PFSK-1 (cell line): ENCODE results near the gene DCUN1D3.

ENCODE experiments used
- FOXP2 ChIP-seq: optimal IDR thresholded peaks from 2 replicates; pipeline ENCODE3; 2011; ENCODE audit warnings: borderline replicate concordance, control low read depth, inconsistent platforms; ENCODE audit not compliant: insufficient read depth; ENCODE audit errors: extremely low read length, extremely low read depth
- POLR2AphosphoS5 ChIP-seq: IDR thresholded peaks from 2 replicates; pipeline ENCODE4 v1.6.1; 2012; ENCODE audit warnings: low read depth, mild to moderate bottlenecking, control low read depth, low read length, moderate library complexity
- SIN3A ChIP-seq: IDR thresholded peaks from 2 replicates; pipeline ENCODE4 v1.6.1; 2012; ENCODE audit warnings: mild to moderate bottlenecking, low read length, moderate library complexity, borderline replicate concordance; ENCODE audit not compliant: insufficient read depth
- TAF1 ChIP-seq: IDR thresholded peaks from 2 replicates; pipeline ENCODE4 v1.6.1; 2012; ENCODE audit warnings: low read length, control low read depth, borderline replicate concordance; ENCODE audit not compliant: insufficient read depth
- TF ChIP-seq, protein P1 (sequence below), 2 experiments: IDR thresholded peaks; 2 replicates each; pipeline versions ENCODE4 v1.6.1 to v1.8.0; 2011 to 2012; ENCODE audit warnings: low read depth in 2 of 2, low read length in 2 of 2, control low read depth in 1 of 2, inconsistent platforms in 1 of 2, mild to moderate bottlenecking in 1 of 2, moderate library complexity in 1 of 2; ENCODE audit not compliant: insufficient read depth in 1 of 2

Gene DCUN1D3

DNA sequence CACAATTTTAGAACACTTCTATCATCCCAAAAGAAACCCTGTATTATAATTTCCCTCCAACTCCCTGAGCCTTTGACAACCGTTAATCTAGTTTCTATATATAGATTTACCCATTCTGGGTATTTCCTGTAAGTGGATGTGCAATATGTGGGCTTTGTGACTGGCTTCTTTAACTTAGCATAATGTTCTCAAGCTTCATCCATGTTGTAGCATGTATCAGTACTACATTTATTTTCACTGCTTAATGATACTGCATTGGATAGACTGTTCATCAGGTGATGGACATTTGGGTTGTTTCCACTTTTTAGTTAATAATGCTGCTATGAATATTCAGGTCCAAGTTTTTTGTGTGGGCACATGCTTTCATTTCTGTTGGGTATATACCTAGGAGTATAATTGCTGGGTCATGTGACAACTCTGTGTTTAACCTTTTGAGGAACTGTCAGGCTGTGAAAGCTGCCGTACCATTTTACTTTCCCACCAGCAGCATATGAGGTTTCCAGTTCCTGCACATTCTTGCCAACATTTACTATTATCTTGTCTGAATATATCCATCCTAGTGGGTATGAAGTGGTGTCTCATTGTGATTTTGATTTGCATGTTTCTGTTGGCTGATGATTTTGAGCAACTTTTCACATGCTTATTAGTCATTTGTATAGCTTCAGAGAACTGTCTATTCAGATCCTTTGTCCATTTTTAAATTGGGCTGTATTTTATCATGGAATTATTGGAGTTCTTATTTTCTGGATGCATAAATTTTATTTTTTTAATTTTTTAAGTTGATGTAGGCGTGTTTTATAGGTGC lies 77.4 kb downstream of the DCUN1D3 start:
- TF ChIP-seq FOXP2, result no peak
- TF ChIP-seq TAF1, result no peak
- TF ChIP-seq, protein P1, sequence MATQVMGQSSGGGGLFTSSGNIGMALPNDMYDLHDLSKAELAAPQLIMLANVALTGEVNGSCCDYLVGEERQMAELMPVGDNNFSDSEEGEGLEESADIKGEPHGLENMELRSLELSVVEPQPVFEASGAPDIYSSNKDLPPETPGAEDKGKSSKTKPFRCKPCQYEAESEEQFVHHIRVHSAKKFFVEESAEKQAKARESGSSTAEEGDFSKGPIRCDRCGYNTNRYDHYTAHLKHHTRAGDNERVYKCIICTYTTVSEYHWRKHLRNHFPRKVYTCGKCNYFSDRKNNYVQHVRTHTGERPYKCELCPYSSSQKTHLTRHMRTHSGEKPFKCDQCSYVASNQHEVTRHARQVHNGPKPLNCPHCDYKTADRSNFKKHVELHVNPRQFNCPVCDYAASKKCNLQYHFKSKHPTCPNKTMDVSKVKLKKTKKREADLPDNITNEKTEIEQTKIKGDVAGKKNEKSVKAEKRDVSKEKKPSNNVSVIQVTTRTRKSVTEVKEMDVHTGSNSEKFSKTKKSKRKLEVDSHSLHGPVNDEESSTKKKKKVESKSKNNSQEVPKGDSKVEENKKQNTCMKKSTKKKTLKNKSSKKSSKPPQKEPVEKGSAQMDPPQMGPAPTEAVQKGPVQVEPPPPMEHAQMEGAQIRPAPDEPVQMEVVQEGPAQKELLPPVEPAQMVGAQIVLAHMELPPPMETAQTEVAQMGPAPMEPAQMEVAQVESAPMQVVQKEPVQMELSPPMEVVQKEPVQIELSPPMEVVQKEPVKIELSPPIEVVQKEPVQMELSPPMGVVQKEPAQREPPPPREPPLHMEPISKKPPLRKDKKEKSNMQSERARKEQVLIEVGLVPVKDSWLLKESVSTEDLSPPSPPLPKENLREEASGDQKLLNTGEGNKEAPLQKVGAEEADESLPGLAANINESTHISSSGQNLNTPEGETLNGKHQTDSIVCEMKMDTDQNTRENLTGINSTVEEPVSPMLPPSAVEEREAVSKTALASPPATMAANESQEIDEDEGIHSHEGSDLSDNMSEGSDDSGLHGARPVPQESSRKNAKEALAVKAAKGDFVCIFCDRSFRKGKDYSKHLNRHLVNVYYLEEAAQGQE (IDR thresholded peaks at IDR 0.05; ENCODE audit: insufficient read depth in 1 of 2, low read depth in 2 of 2, low read length in 2 of 2), result no peak
- no peak for TF ChIP-seq SIN3A
- TF ChIP-seq POLR2AphosphoS5, result no peak

DNA sequence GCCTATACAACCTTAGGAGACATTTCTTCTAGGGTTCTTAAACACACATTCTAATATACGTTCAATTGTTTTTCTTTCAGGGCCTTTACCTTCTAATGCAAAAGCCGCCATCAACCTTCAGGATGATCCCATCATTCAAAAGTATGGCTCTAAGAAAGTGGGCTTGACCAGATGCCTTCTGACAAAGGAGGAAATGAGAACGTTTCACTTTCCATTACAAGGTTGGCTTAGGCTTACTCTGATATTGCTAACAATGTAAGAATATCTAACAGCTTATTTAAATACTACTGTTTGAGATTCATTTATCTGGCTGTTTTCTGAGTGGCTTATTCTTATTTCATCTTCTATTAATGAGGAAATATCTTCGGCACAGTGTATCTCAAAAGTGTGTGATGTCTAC lies 78.5 kb downstream of the DCUN1D3 start:
- TF ChIP-seq, protein P1 (IDR thresholded peaks at IDR 0.05; ENCODE audit: insufficient read depth in 1 of 2, low read depth in 2 of 2, low read length in 2 of 2), result no peak
- TF ChIP-seq SIN3A, result no peak
- TF ChIP-seq TAF1, result no peak
- no peak for TF ChIP-seq FOXP2
- no peak for TF ChIP-seq POLR2AphosphoS5

DNA sequence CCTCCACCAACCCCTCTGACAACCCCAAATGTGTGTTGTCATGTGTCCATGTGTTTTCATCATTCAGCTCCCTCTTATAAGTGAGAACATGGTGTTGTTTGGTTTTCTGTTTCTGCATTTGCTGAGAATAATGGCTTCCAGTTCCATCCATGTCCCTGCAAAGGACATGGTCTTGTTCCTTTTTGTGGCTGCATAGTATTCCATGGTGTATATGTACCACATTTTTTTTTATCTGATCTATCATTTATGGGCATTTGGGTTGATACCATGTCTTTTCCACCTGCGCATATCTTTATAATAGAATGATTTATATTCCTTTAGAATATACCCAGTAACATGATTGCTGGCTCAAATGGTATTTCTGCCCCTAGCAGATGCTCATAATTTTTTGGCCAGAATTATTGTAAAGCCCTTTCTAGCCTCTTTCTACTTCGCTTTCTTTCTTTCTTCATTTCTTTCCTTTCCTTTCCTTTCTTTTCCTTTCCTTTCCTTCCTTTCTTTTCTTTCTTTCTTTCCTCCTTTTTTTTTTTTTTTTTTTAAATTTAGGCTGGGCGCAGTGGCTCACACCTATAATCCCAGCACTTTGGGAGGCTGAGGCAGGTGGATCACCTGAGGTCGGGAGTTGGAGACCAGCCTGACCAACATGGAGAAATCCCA lies 81.1 kb downstream of the DCUN1D3 start:
- TF ChIP-seq FOXP2, result no peak
- no peak for TF ChIP-seq POLR2AphosphoS5
- no peak for TF ChIP-seq TAF1
- TF ChIP-seq, protein P1 (IDR thresholded peaks at IDR 0.05; ENCODE audit: insufficient read depth in 1 of 2, low read depth in 2 of 2, low read length in 2 of 2), result no peak
- TF ChIP-seq SIN3A, result no peak

DNA sequence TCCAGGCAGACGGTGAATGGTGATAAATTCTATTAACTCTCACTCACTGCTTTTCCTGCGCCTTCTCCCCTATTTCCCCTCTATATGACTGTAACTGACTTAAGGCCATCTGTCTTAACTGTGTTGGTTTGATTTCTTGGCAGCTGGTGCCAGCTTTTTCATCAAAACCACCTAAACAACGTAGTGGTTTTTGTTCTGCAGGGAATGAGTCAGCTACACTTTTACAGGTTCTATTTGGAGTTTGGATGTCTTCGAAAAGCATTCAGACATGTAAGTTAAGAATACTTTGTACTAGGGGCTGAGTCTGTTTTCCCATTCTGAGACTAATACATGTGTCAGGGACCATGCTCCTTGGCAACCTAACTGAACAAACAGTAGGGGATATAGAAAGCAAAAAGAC lies 85.4 kb downstream of the DCUN1D3 start:
- TF ChIP-seq, protein P1 (IDR thresholded peaks at IDR 0.05; ENCODE audit: insufficient read depth in 1 of 2, low read depth in 2 of 2, low read length in 2 of 2), result no peak
- TF ChIP-seq SIN3A, result no peak
